NCI-H460 (cell line): ENCODE data around the gene ALG12. TPM values are rescaled to one million over a fixed set of nuclear protein-coding genes. Genes with fewer than 3 reads are reported as not detected.
"Not testable (repeated sequence)": the region's sequence is repeated elsewhere in the genome, so short reads cannot be mapped to it uniquely, and the experiment has no call there.

ENCODE experiments used
- DNase-seq: peaks from one replicate; pipeline ENCODE4 v3.0.0-alpha.2; 2016; ENCODE audit warnings: low read depth; ENCODE audit errors: extremely low read depth
- total RNA-seq: library from RNA; depleted of rRNA; stranded (reverse); fragments of >200 nt; shearing (Covaris generic); gene quantifications from 2 replicates; pipeline ENCODE4 v1.2.3, GENCODE V29; 2014

The ALG12 gene
- total RNA-seq, 1 experiment from 2014 or later: 10.7 TPM

DNA sequence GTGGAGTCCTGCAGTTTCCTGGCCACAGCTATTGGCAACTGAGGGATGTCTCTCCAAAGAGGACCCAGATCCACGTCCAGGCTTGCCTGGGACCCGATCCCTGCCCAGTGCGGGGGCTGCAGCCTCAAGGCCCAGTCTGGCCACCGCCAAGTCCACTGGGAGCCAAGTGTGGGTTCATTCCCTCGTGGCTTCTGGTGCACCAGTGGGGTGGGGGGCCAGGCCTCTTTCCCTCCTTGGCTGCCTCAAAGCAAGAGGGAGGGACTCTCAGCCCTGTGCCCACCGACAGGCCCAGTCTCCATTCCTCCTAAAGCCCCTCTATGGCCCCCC is 29.0 kb upstream of the ALG12 start:
- DNase-seq: no peak

DNA sequence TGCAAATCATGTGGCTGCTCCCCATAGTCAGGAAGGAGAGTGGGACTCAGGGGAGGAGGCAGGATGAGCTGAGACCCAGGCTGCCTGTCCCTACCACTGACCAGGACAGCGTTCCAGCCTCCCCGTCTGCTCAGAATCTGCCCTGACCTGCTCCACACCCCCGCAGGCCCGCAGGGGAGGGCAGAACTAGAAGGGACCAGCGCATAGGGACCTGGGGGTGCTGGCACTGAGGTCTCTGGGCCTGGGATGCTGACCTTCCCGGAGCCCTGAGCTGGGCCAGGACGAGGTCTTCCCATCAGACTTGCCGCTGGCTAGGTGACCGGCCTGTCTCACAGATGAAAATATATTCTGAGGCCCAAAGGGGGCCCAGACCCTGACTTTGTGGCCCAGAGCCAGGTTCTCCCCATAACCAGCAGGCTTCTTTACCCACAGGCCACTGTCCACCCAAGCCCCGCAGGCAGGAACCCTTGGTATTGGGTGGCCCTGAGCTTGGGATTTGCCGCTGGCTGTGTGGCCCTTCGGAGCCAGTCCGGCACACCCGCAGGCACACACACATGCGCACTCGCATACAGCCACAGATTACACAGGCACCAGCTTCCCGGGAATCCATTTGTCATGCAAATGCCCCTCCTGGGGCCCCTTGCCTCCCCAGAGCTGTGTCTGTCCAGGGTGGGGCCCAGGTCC is 28.5 kb upstream of the ALG12 start:
- no peak for DNase-seq

DNA sequence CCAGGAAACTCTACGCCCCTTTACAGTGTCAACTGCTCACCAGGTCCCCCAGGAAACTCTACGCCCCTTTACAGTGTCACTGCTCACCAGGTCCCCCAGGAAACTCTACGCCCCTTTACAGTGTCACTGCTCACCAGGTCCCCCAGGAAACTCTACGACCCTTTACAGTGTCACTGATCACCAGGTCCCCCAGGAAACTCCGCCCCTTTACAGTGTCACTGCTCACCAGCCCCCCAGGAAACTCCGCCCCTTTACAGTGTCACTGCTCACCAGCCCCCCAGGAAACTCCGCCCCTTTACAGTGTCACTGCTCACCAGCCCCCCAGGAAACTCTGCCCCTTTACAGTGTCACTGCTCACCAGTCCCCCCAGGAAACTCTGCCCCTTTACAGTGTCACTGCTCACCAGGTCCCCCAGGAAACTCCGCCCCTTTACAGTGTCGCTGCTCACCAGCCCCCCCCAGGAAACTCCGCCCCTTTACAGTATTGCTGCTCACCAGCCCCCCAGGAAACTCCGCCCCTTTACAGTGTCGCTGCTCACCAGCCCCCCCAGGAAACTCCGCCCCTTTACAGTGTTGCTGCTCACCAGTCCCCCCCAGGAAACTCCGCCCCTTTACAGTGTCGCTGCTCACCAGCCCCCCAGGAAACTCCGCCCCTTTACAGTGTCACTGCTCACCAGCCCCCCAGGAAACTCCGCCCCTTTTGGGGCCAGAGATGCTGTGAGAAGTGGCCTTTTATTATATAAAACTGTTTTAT is 27.0 kb upstream of the ALG12 start:
- not testable (repeated sequence) for DNase-seq

DNA sequence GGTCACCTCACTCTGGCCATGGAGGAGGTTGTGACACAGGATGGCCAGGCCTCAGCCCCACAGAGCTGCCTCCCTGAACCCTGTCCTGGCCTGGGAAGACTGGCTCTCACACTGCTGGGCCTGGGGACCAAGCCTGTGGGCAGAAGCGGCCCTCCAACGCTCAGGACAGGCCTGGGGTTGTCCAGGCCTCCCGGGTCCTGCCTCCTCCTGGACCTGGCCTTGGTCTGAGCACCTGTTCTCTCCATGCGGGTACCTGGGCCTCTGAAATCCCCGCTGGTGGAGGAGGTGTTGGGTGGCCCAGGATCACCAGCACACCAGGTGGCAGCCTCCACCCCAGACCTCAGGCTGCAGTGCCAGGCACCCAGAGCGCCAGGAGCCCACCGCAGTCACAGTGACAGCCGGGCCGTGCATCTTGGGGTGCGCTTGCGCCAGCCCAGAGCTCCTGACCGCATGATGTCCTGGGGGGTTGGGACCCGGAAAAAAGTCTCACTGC is 26.2 kb upstream of the ALG12 start:
- no peak for DNase-seq

DNA sequence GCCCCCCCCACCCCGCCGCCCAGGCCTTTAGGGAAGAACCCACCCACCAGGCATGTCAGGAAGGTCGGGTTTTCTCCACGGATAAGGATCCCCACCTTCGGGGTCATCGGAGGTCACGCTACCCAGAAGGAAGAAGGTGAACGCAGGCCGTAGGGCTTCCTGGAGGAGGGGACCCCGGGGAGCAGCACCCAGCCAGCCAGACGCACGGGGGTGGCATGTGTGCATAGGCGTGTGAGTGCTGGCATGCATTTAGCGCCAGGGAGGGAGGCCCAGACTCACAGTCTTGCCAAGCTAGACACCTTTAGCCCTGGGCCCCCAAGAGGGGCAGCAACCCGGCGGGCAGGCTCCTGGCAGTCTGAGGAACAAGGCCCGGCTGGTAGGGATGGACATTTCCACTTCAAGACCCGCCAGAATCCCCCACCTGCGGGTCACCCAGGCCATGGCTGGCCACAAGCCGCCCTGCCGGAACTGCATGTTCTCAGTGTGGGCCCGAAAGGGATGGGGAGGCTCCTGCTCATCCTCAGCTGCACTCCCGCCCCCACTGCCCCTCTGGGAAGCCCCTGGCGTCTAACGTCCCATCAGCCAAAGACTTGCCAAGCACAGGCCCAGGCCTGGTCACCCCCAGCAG is 25.6 kb upstream of the ALG12 start:
- no peak for DNase-seq

DNA sequence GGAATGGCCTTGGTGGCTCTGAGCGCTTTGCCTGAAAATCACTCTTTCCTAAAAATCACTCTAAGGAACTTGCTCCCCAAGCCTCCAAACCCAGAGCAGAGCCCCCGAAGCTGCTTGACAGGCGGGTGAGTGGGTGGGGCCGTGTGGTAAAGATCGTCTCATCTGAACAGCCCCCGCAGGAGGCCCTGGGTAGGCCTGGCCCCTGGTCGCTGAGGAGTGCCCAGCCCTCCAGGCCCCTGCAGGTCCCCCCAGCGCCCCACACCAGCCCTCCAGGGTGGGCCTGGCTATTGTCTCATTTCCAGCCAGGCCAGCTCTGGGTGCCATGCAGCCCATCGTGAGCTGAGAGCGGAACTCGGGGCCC is 25.1 kb upstream of the ALG12 start:
- no peak for DNase-seq

DNA sequence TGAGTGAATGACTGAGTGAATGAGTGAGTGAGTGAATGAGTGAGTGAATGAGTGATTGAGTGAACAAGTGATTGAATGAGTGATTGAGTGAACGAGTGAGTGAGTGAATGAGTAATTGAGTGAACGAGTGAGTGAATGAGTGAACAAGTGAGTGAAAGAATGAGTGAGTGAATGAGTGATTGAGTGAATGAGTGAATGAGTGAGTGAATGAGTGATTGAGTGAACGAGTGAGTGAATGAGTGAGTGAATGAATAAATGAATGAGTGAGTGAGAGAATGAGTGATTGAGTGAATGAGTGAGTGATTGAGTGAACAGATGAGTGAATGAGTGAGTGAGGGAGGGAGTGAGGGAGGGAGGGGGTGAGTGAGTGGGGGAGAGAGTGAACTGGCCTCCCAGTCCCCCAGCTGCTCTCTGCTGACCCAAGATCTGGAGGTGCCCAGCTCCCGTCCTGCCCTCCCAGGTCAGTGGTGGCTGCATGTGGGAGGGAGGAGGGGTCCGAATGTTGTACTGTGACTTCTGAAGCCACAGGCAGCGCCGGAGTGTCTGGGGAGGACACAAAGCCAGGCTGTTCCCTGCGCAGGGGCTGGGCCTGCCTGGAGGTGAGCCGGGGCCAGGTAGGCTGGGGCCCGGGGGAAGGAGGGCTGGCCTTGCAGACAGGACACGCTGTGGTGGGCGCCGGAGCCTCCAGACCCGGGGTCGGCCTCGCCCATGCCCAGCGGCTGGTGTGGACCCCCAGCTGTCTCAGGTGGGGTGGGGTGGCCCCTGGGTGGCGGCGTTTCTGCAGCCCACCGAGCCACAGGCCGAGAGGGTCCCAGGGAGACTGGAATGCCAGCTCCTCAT is 24.5 kb upstream of the ALG12 start:
- DNase-seq: no peak

DNA sequence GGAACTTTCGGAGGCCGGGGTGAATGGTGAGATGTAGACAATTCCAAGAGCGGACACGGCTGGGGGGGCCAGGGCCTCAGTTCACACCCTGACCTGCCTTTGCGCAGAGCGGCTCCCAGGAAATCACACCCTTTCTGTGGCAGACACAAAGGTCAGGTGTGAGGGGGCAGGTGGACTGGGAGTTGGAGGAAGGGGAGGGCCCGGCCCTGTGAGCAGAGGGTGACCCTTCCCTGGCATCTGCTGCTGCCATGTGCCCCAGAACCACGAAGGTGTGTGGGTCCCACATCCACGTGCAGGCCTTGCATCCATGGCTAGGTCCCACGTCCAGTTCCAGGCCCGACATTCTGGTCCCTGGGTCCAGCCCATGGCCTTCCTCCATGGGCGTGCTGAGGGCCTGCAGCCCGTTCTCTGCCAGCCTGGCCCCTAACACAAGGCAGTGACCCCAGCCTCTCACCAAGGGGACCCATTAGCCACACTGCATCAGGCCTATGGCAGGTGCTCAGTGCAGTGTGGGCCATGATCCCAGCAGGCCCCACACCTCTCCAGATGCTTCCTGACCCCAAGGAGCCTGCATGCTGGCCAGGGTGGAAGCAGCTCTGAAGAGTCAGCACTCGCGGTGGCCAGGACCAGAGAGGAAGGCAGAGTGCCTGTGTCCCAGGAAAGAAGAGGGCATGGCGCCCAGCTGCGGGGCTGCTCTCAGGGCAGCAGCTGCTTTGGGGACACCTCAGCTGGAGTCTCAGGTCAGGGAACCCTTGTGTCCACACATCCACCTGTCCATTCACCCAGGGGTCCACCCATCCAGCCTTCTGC is 23.5 kb upstream of the ALG12 start:
- no peak for DNase-seq

DNA sequence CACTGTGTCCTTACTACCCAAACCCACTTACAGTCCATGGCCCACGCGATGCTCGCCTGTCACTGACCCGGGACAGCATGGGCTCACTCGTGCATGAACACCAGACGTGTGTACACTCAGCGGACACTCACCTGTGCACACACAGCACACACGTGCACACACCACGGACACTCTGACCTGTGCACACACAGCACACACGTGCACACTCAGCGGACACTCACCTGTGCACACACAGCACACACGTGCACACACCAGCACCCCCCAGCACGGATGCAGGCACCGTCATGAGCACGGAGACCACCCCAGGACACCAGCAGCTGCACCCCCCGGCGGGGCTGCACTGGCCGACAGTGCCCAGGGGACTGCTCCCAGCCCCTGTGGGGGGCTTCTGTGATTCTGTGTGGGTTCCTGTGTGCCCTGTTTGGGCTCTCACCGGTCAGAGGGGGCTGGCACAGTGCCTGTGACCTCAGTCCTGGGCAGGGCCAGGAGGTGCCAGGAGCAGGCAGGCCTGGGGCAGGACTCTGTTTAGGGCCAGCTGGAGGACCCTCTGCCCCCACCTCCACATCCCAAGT is 20.4 kb upstream of the ALG12 start:
- DNase-seq: no peak

DNA sequence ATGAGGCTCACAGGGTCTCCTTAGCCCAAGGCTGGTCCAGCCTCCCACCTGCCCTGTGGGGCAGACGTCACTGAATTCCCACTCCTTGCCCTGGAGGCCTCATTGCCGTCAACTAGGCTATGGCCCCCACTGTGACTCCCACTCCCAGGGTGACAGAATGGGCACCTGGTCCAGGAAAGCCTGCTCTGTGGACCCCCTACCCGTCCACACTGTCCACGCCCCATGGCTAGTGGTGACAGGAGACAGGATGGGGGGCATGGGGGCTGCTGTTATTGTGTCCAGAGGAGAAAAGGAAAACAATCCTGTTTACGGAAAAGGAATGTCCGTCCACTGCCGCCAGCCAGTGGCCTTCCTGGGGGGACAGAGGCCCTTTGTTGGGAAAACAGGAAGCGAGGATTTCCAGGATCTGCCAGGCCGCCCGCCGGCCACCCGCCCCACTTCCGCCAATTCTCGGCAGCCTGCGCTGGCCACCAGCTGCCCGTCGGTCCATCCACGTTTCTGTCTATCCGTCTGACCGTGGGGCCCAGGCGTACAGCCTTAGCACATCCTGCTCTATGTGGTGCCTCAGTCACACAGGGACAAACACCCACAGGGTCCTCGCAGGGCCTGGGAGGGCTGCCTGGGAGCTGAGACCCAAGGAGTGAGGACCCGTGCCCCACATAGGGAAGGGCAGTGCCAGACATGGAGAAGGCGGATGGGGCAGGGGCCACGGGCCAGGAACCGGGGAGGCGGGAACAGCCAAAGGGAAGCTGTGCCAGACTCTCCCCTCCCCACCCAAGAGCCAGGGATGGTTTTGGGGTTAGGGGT is 19.7 kb upstream of the ALG12 start:
- DNase-seq: no peak

DNA sequence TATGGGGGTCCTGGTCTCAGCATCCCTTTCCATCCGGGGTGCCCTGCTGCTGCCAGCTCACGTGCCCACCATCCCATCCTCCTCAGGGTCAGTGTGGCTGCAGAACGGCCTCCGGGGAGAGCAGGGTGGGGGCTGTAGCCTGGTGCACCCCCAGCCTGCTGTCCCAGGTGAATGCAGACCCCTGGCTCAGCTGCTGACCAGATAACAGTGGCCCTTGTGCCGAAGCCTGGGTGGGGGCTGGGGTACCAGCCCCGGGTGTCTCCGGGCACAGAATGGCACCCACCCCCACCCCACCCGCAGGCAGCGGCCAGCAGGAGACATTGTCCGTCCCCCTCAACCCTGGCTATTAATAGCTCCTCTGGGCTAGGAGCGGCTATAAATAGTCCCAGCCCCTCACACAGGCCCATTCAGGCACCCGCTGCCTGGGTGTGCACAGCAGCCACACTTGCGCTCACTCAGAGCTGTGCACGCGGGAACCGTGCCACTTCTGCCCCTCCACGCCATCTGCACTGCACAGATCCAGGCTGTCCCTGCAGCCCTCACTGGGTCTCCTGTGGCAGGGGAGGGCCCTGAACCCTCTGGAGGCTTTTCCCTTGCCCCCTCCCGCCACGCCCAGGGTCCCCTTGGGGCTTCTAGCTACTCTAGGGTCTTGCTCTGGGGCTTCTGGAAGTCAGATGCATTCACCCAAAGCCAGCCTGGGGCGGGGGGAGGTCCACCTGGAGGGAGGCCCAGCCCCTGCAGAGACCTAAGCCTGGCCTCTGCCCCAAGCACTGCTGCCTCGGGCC is 18.9 kb upstream of the ALG12 start:
- no peak for DNase-seq

DNA sequence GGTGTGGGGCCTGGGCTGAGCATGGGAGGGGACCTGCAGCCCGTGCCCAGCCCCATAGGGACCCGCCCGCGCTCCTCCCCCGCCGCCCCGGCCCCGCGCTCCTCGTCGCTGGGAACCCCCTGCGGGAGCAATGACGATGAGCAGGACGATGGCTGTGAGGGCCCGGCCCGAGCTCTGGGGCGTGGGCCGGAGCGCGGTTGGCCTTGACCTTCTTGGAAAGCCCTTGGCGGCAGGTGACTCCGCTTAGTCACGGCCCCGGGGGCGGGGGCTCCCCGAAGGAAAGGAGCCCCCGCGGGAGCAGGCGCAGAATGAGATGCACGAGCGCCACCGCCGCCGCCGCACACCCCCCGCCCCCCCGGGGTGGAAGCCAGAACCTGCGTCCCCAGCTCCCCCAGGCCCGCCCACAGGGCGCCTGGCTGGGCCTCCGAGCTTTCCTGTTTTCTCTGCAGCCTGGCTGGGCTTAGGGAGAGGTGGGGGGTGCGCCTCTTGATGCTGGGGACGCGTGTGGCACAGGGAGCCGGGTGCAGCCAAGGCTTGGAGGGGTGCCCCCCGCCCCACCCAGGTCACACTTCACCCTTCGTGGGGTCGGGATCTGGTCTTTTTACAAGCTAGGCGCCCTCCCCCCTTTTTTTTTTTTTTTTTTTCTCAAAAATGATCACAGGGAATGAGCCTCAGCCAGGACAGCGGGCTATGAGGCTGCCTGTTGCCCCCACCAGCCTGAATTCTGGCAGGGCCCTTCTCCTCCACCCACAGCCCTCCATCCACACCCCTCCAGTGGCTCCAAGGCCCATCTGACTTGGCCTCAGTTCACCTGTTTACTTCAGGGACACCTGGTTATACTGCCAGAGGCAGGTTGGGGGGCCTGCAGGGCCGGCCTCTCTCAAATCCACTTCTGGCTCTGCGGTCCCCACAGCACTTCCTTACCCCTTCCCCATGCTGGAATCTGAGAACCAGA is 18.1 kb upstream of the ALG12 start:
- peak; percentile 66 for DNase-seq

DNA sequence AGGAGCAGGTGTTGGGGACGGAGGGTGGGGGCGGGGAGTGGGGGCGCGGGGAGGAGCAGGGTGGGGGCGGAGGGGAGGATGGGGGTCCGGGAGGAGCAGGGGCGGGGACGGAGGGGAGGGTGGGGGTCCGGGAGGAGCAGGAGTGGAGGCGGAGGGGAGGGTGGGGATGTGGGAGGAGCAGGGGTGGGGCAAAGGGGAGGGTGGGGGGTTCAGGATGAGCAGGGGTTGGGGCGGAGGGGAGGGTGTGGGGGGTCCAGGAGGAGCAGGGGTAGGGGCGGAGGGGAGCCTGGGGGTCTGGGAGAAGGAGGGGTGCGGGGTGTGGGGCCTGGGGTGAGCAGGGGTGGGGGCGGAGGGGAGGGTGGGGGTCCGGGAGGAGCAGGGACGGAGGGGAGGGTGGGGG is 17.3 kb upstream of the ALG12 start:
- DNase-seq: no peak

DNA sequence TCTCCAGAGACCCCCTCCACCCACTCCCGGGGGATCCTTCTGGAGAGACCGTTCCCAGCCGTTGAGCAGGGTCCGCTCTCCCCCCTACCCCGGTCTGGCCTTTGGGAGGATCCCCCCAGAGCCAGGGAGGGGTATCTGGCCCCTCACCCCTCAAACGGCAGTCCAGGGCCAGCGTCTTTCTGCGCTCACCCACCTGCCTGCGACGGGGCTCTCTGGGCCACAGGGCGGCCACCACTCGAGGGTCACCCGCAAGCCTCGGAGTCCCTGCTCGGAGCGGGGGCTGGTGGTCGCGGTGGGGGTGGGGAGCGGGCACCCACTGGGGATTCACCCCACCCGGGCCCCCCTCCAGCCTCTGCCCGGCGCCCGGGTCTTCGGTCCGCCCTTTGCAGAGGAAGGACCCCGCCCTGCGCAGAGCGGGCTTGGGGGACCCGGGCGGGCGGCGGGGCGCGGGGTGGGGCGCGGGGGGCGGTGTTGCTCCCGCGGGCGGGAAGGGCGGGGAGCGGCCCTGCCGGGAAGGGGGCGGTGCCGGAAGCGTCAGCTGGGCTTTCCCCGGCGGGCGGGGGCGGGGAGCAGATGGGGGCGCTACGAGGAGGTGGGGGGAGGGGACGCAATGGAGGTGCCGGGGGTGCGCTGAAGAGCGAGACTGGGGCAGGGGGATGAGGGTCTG is 16.8 kb upstream of the ALG12 start:
- peak; percentile 36 for DNase-seq

DNA sequence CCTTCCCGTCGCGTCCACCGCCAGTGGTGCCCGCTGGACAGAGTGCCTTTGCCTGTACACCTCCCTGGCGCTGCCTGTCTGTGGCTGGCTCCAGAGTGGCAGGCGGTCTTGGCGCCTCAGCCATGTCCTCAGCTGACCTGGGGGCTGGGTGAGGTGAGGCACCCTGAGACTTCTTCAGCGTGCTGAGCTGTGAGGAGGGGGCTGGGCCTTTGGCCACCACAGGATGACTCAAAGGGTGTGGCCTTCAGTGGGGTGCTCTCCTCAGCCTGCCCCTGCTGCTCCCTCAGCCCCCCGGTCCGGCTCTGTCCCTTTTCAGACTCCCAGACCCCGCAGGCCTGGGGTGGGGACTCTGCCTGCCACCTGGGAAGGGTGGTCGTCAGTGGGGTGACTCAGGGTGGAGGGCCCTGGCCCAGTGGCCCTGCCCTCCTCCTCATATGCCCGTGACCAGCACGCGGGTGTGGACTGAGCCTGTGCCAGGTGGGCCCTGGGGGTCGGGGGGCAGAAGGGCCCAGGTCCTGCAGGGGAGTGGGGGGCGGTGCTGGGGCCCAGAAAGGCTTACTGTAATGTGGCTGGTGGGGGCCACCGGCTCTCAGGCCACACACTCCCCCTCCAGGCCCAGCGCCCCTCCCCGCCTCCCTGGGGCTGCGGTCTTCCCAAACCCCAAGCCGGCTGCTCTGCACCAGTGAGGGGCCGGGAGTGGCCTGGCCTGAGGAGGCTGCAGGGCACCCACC is 16.1 kb upstream of the ALG12 start:
- no peak for DNase-seq
